DMS79 (cell line): ENCODE results near the gene ZNF860.
"Not testable (repeated sequence)": the region's sequence is repeated elsewhere in the genome, so short reads cannot be mapped to it uniquely, and the experiment has no call there.

Experiments used
- DNase-seq: peaks from one replicate; lab custom pipeline; 2025; lab: John Stamatoyannopoulos, UW

The ZNF860 gene

GRCh38 chr3:31997500-31997899 is 15.9 kb downstream of the ZNF860 start:
- no peak for DNase-seq

- no peak for DNase-seq
Measured at GRCh38 chr3:31999907-32000439, 18.4 kb downstream of the ZNF860 start.

GRCh38 chr3:32000877-32001276 is 19.3 kb downstream of the ZNF860 start:
- no peak for DNase-seq

- DNase-seq: no peak
Measured at GRCh38 chr3:32002561-32003368, 21.2 kb downstream of the ZNF860 start.

- DNase-seq: no peak
Measured at GRCh38 chr3:32003380-32003779, 21.8 kb downstream of the ZNF860 start.

GRCh38 chr3:32004113-32004765 is 22.7 kb downstream of the ZNF860 start:
- no peak for DNase-seq

- DNase-seq: no peak
Measured at GRCh38 chr3:32009101-32009500, 27.6 kb downstream of the ZNF860 start.

- DNase-seq: no peak
Measured at GRCh38 chr3:32009957-32010356, 28.4 kb downstream of the ZNF860 start.

- DNase-seq: not testable (repeated sequence)
Measured at GRCh38 chr3:32010699-32011098, 29.1 kb downstream of the ZNF860 start.

GRCh38 chr3:32015638-32016037 is 34.1 kb downstream of the ZNF860 start:
- DNase-seq: not testable (repeated sequence)

- no peak for DNase-seq
Measured at GRCh38 chr3:32017286-32017685, 35.7 kb downstream of the ZNF860 start.

GRCh38 chr3:32018757-32019564 is 37.4 kb downstream of the ZNF860 start:
- no peak for DNase-seq

GRCh38 chr3:32021155-32021554 is 39.6 kb downstream of the ZNF860 start:
- DNase-seq: no peak

GRCh38 chr3:32021748-32022147 is 40.2 kb downstream of the ZNF860 start:
- no peak for DNase-seq

GRCh38 chr3:32022947-32023346 is 41.4 kb downstream of the ZNF860 start:
- DNase-seq: no peak

- no peak for DNase-seq
Measured at GRCh38 chr3:32026593-32026992, 45.0 kb downstream of the ZNF860 start.

GRCh38 chr3:32037932-32038267 is 56.4 kb downstream of the ZNF860 start:
- no peak for DNase-seq

- DNase-seq: no peak
Measured at GRCh38 chr3:32041316-32041715, 59.8 kb downstream of the ZNF860 start.
